Activated CD4-positive, alpha-beta memory T cell treated with anti-CD3 and anti-CD28 coated beads, Interleukin-2, amount 10 ng/mL, durations not matched to agents 7 days and 5 days (primary cell): ENCODE measurements around the gene KLF6. TPM values are rescaled to one million over a fixed set of nuclear protein-coding genes. Genes with fewer than 3 reads are reported as not detected.

Experiments
- CTCF ChIA-PET: fragments of 350-600 bp; sonication (Branson Sonifier 250); formaldehyde crosslinking; loops from one replicate; lab custom pipeline; 2021; ENCODE audit warnings: antibody characterized with exemption, inconsistent platforms; lab: Charles Lee
- POLR2A ChIA-PET: fragments of 350-600 bp; sonication (Branson Sonifier 250); formaldehyde crosslinking; loops from one replicate; lab custom pipeline; 2021; ENCODE audit warnings: antibody characterized with exemption; lab: Charles Lee
- DNase-seq: peaks from one replicate; pipeline ENCODE4 v3.0.0-alpha.2; 2020
- H3K27ac Mint-ChIP-seq: one replicate; pipeline ENCODE4 v1.8.0; 2021; ENCODE audit warnings: mild to moderate bottlenecking, mixed read lengths
- H3K27me3 Mint-ChIP-seq: one replicate; pipeline ENCODE4 v1.8.0; 2021; ENCODE audit warnings: mixed read lengths
- H3K36me3 Mint-ChIP-seq: one replicate; pipeline ENCODE4 v1.8.0; 2021; ENCODE audit warnings: low read depth, mixed read lengths
- H3K4me1 Mint-ChIP-seq: one replicate; pipeline ENCODE4 v1.8.0; 2021; ENCODE audit warnings: mixed read lengths
- H3K4me3 Mint-ChIP-seq: one replicate; pipeline ENCODE4 v1.8.0; 2021; ENCODE audit warnings: mild to moderate bottlenecking, mixed read lengths
- H3K9me3 Mint-ChIP-seq: one replicate; pipeline ENCODE4 v1.8.0; 2021; ENCODE audit warnings: mixed read lengths
- total RNA-seq, 2 experiments: library from RNA; stranded (reverse); gene quantifications; one replicate each; pipeline ENCODE4 v1.2.3, GENCODE V29; 2021

The KLF6 gene
- total RNA-seq, 2 experiments from 2014 or later: 220 to 228 TPM

DNA sequence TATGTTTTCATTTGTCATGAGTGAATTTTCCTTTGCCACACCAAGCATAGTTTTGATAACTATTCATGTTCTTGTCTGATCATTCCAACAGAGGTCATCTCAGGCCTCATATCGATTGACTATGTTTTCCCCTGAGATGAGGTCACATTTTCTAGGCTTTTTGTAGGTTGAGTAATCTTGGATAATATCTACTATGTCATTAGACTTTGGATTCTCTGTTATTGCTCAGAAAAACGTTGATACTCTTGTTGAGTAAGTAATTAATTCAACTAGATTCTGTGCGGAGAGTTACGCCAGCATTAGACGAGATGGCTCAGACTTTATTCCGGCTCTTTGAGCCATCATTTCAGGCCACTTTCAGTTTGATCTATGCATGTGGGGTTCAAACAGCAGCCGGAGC is 57.7 kb downstream of the KLF6 start:
- ChIA-PET CTCF (no interaction called here), POLR2A (interaction anchor here (0.5 kb wide), 1 partner anchor 14 kb away, joined by 3 read pairs; no protein-coding TSS in a partner anchor)
- Mint-ChIP-seq H3K9me3 (peaks cover 1% of the 10 kb centered on the region), H3K4me1 (peaks cover 3% of the 10 kb centered on the region), H3K36me3 (peaks cover 1% of the 10 kb centered on the region), H3K4me3 (no peak overlapping the region), H3K27me3 (peaks cover 20% of the 10 kb centered on the region), H3K27ac (no peak overlapping the region)
- no peak for DNase-seq
